ENCODE results near the gene NRIP1. TPM values are rescaled to one million over a fixed set of nuclear protein-coding genes. Genes with fewer than 3 reads are reported as not detected.

Gene NRIP1
- total RNA-seq, 1 experiment from 2014 or later = 29.6 TPM

DNA sequence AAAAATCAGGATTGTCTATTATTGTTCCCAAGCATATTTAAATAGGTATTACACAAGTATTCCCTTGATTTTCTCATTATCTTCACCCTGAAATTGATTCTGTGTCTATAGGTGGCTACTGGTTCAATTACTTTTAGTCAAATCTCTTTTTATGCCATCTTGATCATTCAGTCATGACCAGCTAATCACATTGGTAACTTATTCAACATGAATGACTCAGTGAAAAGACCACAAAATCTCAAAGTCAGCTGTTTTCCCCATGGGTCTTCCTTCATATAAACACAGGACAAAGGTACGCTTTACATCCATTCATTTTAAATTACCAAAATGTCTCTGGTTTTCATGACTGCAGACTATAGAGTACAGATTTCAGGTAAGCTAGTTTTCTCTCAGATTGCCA is 23.7 kb upstream of the NRIP1 start:
- DNase-seq (ENCODE audit: low read depth, low spot score) (no peak), ATAC-seq (no peak)
- no peak overlapping the region for H3K9ac ChIP-seq (ENCODE audit: low read length)
- no peak for TF ChIP-seq FOSL1 (IDR thresholded peaks at IDR 0.05; ENCODE audit: low read depth)
- TF ChIP-seq, protein P1, sequence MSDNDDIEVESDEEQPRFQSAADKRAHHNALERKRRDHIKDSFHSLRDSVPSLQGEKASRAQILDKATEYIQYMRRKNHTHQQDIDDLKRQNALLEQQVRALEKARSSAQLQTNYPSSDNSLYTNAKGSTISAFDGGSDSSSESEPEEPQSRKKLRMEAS (IDR thresholded peaks at IDR 0.05) = no peak
- TF ChIP-seq, protein P2, sequence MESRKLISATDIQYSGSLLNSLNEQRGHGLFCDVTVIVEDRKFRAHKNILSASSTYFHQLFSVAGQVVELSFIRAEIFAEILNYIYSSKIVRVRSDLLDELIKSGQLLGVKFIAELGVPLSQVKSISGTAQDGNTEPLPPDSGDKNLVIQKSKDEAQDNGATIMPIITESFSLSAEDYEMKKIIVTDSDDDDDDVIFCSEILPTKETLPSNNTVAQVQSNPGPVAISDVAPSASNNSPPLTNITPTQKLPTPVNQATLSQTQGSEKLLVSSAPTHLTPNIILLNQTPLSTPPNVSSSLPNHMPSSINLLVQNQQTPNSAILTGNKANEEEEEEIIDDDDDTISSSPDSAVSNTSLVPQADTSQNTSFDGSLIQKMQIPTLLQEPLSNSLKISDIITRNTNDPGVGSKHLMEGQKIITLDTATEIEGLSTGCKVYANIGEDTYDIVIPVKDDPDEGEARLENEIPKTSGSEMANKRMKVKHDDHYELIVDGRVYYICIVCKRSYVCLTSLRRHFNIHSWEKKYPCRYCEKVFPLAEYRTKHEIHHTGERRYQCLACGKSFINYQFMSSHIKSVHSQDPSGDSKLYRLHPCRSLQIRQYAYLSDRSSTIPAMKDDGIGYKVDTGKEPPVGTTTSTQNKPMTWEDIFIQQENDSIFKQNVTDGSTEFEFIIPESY (IDR thresholded peaks at IDR 0.05; ENCODE audit: extremely low read depth, insufficient replicate concordance, low read length) = no peak
- no peak for TF ChIP-seq SIN3A (IDR thresholded peaks at IDR 0.05; ENCODE audit: low read depth)
- TF ChIP-seq ZNF274 (IDR thresholded peaks at IDR 0.05; ENCODE audit: low read depth, low read length) = no peak
- TF ChIP-seq, protein P3, sequence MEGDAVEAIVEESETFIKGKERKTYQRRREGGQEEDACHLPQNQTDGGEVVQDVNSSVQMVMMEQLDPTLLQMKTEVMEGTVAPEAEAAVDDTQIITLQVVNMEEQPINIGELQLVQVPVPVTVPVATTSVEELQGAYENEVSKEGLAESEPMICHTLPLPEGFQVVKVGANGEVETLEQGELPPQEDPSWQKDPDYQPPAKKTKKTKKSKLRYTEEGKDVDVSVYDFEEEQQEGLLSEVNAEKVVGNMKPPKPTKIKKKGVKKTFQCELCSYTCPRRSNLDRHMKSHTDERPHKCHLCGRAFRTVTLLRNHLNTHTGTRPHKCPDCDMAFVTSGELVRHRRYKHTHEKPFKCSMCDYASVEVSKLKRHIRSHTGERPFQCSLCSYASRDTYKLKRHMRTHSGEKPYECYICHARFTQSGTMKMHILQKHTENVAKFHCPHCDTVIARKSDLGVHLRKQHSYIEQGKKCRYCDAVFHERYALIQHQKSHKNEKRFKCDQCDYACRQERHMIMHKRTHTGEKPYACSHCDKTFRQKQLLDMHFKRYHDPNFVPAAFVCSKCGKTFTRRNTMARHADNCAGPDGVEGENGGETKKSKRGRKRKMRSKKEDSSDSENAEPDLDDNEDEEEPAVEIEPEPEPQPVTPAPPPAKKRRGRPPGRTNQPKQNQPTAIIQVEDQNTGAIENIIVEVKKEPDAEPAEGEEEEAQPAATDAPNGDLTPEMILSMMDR (IDR thresholded peaks at IDR 0.05 in 2 of 3, conservative IDR thresholded peaks at IDR 0.05 in 1 of 3; ENCODE audit: borderline replicate concordance in 1 of 3, insufficient read depth in 1 of 3, low read depth in 2 of 3, low read length in 2 of 3) = no peak
- TF ChIP-seq RAD21 (IDR thresholded peaks at IDR 0.05; ENCODE audit: low read depth) = no peak
- TF ChIP-seq, protein P4, sequence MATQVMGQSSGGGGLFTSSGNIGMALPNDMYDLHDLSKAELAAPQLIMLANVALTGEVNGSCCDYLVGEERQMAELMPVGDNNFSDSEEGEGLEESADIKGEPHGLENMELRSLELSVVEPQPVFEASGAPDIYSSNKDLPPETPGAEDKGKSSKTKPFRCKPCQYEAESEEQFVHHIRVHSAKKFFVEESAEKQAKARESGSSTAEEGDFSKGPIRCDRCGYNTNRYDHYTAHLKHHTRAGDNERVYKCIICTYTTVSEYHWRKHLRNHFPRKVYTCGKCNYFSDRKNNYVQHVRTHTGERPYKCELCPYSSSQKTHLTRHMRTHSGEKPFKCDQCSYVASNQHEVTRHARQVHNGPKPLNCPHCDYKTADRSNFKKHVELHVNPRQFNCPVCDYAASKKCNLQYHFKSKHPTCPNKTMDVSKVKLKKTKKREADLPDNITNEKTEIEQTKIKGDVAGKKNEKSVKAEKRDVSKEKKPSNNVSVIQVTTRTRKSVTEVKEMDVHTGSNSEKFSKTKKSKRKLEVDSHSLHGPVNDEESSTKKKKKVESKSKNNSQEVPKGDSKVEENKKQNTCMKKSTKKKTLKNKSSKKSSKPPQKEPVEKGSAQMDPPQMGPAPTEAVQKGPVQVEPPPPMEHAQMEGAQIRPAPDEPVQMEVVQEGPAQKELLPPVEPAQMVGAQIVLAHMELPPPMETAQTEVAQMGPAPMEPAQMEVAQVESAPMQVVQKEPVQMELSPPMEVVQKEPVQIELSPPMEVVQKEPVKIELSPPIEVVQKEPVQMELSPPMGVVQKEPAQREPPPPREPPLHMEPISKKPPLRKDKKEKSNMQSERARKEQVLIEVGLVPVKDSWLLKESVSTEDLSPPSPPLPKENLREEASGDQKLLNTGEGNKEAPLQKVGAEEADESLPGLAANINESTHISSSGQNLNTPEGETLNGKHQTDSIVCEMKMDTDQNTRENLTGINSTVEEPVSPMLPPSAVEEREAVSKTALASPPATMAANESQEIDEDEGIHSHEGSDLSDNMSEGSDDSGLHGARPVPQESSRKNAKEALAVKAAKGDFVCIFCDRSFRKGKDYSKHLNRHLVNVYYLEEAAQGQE (IDR thresholded peaks at IDR 0.05; ENCODE audit: low read depth) = no peak
- no peak for TF ChIP-seq EGR1 (IDR thresholded peaks at IDR 0.05; ENCODE audit: low read depth)
- TF ChIP-seq SP1 (IDR thresholded peaks at IDR 0.05; ENCODE audit: low read depth) = no peak
- TF ChIP-seq, protein P5, sequence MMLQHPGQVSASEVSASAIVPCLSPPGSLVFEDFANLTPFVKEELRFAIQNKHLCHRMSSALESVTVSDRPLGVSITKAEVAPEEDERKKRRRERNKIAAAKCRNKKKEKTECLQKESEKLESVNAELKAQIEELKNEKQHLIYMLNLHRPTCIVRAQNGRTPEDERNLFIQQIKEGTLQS (IDR thresholded peaks at IDR 0.05) = no peak
- no peak for TF ChIP-seq POLR2A (IDR thresholded peaks at IDR 0.05; ENCODE audit: borderline replicate concordance, extremely low read depth, insufficient read depth, insufficient read length)
- no peak for TF ChIP-seq ELF1 (IDR thresholded peaks at IDR 0.05; ENCODE audit: borderline replicate concordance, low read depth)
- ChIA-PET POLR2A (no interaction called here), CTCF (no interaction called here), RAD21 (ENCODE audit: low non-redundant PET in 1 of 2, low total read pairs in 2 of 2, uncharacterized antibody in 2 of 2, unreplicated experiment in 2 of 2) (no interaction called here)
- no peak overlapping the region for H3K4me2 ChIP-seq (ENCODE audit: low read length)
- no peak overlapping the region for H3K4me3 ChIP-seq (replicated peaks in 1 of 2; ENCODE audit: low read depth in 1 of 2, low read length in 2 of 2)
- H3K79me2 ChIP-seq (ENCODE audit: insufficient read depth, low read length) = no peaks in the 10 kb centered on the region
- H3K9me3 ChIP-seq (ENCODE audit: control insufficient read depth in 1 of 2, insufficient read depth in 1 of 2, low read depth in 1 of 2, low read length in 2 of 2) = no peaks in the 10 kb centered on the region
- no peak overlapping the region for H2AFZ ChIP-seq (ENCODE audit: low read depth, low read length, poor library complexity, severe bottlenecking)
- H3K27me3 ChIP-seq (ENCODE audit: insufficient read depth, low read length) = no peaks in the 10 kb centered on the region
- intact Hi-C loops (cut with micrococcal nuclease) = no loop called here
- H3K9me2 ChIP-seq (ENCODE audit: insufficient read depth) = no peaks in the 10 kb centered on the region
- no peak overlapping the region for H3K27ac ChIP-seq (ENCODE audit: low read depth, low read length)
- no peaks in the 10 kb centered on the region for H4K20me1 ChIP-seq (ENCODE audit: insufficient read depth)
- no peaks in the 10 kb centered on the region for H3K36me3 ChIP-seq (ENCODE audit: control insufficient read depth in 1 of 2, insufficient read depth in 2 of 2, low read length in 2 of 2)
- BruUV-seq (replicated peaks) = no TSS peak
- H3K4me1 ChIP-seq (ENCODE audit: control insufficient read depth in 1 of 2, insufficient read depth in 2 of 2, low read length in 2 of 2) = no peaks in the 10 kb centered on the region

Measured in HCT116 (cell line).